Kidney (tissue), 14 donors: ENCODE measurements around the gene SOCS7. TPM values are rescaled to one million over a fixed set of nuclear protein-coding genes. Genes with fewer than 3 reads are reported as not detected.

Experiments used
- DNase-seq, 5 donors: peaks; one replicate each; pipeline ENCODE4 v3.0.0-alpha.2; 2013 to 2020
- FAIRE-seq: peaks from 2 replicates; lab custom pipeline; 2012; peaks lifted over from hg19 to GRCh38; lab: Jason Lieb, UNC
- H3K27ac ChIP-seq, 2 donors: one replicate each; pipeline ENCODE4 v1.7.0; 2013; ENCODE audit warnings: low read depth in 2 of 2, low read length in 2 of 2, inconsistent platforms in 1 of 2
- H3K27me3 ChIP-seq: one replicate; pipeline ENCODE4 v1.7.1; 2013; ENCODE audit warnings: low read length, inconsistent platforms; ENCODE audit not compliant: control insufficient read depth, insufficient read depth
- H3K36me3 ChIP-seq, 3 donors: one replicate each; pipeline versions ENCODE4 v1.7.0 to v1.7.1; 2013; ENCODE audit warnings: low read length in 3 of 3, control low read depth in 1 of 3, inconsistent platforms in 1 of 3; ENCODE audit not compliant: insufficient read depth in 3 of 3, control insufficient read depth in 2 of 3
- H3K4me1 ChIP-seq, 3 donors: one replicate each; pipeline versions ENCODE4 v1.7.0 to v1.7.1; 2013; ENCODE audit warnings: low read length in 3 of 3, inconsistent platforms in 1 of 3, low read depth in 1 of 3; ENCODE audit not compliant: control insufficient read depth in 2 of 3, insufficient read depth in 2 of 3
- H3K4me3 ChIP-seq, 3 donors: one replicate each; pipeline versions ENCODE4 v1.7.0 to v1.8.1; 2013; ENCODE audit warnings: low read length in 3 of 3, control low read depth in 1 of 3, inconsistent platforms in 1 of 3
- H3K9ac ChIP-seq, 3 donors: one replicate each; pipeline versions ENCODE4 v1.7.0 to v1.7.1; 2013; ENCODE audit warnings: low read length in 3 of 3, control low read depth in 1 of 3, inconsistent platforms in 1 of 3
- H3K9me3 ChIP-seq, 3 donors: one replicate each; pipeline versions ENCODE4 v1.7.0 to v1.7.1; 2013; ENCODE audit warnings: low read length in 3 of 3, control low read depth in 1 of 3, inconsistent platforms in 1 of 3; ENCODE audit not compliant: control insufficient read depth in 2 of 3, insufficient read depth in 1 of 3
- intact Hi-C: fragments of 100-400 bp; cut with DNase I; formaldehyde crosslinking; loops from one replicate; pipeline ENCODE4 v1.11.1; 2022
- polyA plus RNA-seq: library from polyadenylated mRNA; stranded (reverse); fragments of 350-450 nt; fragmentation: Illumina TruSeq; extraction: RNeasy Lipid Tissue Mini Kit (QIAGEN cat#74804); gene quantifications from one replicate; pipeline ENCODE4 v1.2.3, GENCODE V29; 2014; ENCODE audit warnings: low read depth, low replicate concordance; ENCODE audit not compliant: insufficient read depth
- total RNA-seq: library from RNA; stranded (reverse); fragmentation: NEBNext Ultra II Directional; extraction: Animal tissue kit (Norgen Biotek cat#: 25700); gene quantifications from one replicate; pipeline ENCODE4 v1.2.1, GENCODE V29; 2021
- TF ChIP-seq, protein P1 (sequence below): IDR thresholded peaks from 3 replicates; pipeline ENCODE4 v1.5.1; 2012; ENCODE audit warnings: mild to moderate bottlenecking, moderate library complexity, borderline replicate concordance; ENCODE audit not compliant: insufficient read depth; ENCODE audit errors: extremely low read depth
- donor health status: control.
- donor health status: control.
- donor health status: control.
- donor health status: control.
- donor health status: control.
- donor health status: DM: yes; HTN: yes; CAD: no.
- donor health status: Normal renal cell carcinoma (clear cell type).

The SOCS7 gene
- total and polyA plus RNA-seq, 2 donors from 2014 or later: 2.7 to 18.7 TPM

- Histone ChIP-seq H3K9me3 (no peaks in the 10 kb centered on the region), H3K4me3 (peak overlapping the region in 1 of 3 donors; percentile 71), H3K27ac (no peak overlapping the region), H3K9ac (no peak overlapping the region), H3K36me3 (no peaks in the 10 kb centered on the region), H3K4me1 (peaks cover 0 to 33% (median 30%) of the 10 kb centered on the region in 3 donors), H3K27me3 (no peaks in the 10 kb centered on the region)
- TF ChIP-seq, protein P1, sequence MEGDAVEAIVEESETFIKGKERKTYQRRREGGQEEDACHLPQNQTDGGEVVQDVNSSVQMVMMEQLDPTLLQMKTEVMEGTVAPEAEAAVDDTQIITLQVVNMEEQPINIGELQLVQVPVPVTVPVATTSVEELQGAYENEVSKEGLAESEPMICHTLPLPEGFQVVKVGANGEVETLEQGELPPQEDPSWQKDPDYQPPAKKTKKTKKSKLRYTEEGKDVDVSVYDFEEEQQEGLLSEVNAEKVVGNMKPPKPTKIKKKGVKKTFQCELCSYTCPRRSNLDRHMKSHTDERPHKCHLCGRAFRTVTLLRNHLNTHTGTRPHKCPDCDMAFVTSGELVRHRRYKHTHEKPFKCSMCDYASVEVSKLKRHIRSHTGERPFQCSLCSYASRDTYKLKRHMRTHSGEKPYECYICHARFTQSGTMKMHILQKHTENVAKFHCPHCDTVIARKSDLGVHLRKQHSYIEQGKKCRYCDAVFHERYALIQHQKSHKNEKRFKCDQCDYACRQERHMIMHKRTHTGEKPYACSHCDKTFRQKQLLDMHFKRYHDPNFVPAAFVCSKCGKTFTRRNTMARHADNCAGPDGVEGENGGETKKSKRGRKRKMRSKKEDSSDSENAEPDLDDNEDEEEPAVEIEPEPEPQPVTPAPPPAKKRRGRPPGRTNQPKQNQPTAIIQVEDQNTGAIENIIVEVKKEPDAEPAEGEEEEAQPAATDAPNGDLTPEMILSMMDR: no peak
- intact Hi-C loops: no loop called here
- peak in 1 of 5 donors; percentile 7 for DNase-seq
- FAIRE-seq: no peak
Observed at GRCh38 chr17:38354466-38354865, 2.8 kb downstream of the SOCS7 start.

DNA sequence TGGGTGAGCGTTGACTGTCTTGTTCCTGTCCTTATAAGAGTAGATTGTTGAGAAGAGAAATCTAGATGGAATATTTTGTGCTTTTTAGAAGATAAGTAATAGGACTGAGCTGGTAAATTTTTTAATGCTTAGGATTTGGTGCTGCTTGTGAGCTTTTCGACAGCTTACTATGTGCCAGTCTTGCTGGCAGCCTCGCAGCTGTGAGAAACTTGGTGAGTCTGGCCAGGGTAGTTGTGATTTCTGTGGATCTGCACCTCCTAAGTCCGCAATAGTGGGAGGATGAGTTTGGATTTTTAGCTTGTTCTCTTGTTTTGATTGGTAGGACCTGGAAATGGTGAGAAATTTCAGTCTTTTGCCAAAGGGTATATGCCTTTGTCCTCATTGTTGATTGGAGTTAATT is 3.6 kb downstream of the SOCS7 start:
- FAIRE-seq (no peak), DNase-seq (peak in 1 of 5 donors; percentile 4)
- Histone ChIP-seq H3K9me3 (no peaks in the 10 kb centered on the region), H3K4me3 (no peak overlapping the region), H3K4me1 (peaks cover 0 to 33% (median 30%) of the 10 kb centered on the region in 3 donors), H3K27ac (no peak overlapping the region), H3K27me3 (no peaks in the 10 kb centered on the region), H3K36me3 (no peaks in the 10 kb centered on the region), H3K9ac (no peak overlapping the region)
- TF ChIP-seq, protein P1: no peak
- intact Hi-C loops: no loop called here

DNA sequence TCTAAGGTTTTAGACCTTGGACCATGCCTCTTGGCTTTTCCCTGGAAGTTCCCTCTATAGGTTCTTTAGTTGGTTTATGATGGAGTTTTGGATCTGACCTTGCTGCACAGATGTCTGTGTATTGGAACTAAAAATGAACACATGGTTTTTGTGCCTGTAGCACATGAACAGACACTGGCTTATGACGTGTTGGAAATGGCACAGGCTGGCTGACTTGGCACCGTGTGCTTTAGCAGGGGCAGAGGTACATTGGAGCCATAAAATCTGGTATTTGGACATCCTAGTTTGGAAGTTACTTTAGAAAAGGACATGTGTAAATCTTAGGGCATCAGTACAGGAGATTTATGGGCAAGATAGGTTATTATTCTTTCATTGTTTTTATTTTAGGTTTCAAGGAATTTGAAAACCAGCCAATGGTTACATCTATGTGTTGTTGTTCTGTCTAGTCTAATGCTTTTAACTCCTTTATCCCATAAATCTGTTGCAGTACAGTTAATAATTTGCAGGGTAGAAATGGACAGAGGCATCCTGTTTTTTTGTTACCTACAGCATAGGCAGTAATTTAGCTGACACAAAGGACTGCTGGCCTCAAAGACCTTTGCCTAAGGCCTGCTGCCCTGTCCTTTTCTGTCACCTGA is 6.0 kb downstream of the SOCS7 start:
- intact Hi-C loops: no loop called here
- H3K4me1 ChIP-seq: peaks cover 0 to 36% (median 34%) of the 10 kb centered on the region in 3 donors

More for the DNA sequence above, 6.0 kb downstream of the SOCS7 start:
- Histone ChIP-seq H3K4me3 (peak overlapping the region in 1 of 3 donors; percentile 14), H3K27ac (peak overlapping the region; percentile 18 to 28), H3K9ac (no peak overlapping the region), H3K36me3 (peaks cover 0 to 2% (median 0%) of the 10 kb centered on the region in 3 donors), H3K27me3 (no peaks in the 10 kb centered on the region), H3K9me3 (no peaks in the 10 kb centered on the region)
- FAIRE-seq (no peak), DNase-seq (peak in 2 of 5 donors; percentile 36 to 50)
- TF ChIP-seq, protein P1: no peak
